Suprapubic skin (tissue), 4 donors: Measurements from ENCODE around the gene SMAP2. TPM values are rescaled to one million over a fixed set of nuclear protein-coding genes. Genes with fewer than 3 reads are reported as not detected.
"Not testable (repeated sequence)": the region's sequence is repeated elsewhere in the genome, so short reads cannot be mapped to it uniquely, and the experiment has no call there.

ENCODE experiments used
- DNase-seq, 2 donors: peaks; one replicate each; pipeline ENCODE4 v3.0.0-alpha.2; 2019; ENCODE audit warnings: low spot score in 2 of 2
- H3K27ac ChIP-seq: fragments of 200-600 bp; sonication (generic); one replicate; pipeline ENCODE4 v1.5.1; 2019
- H3K27me3 ChIP-seq: fragments of 200-600 bp; sonication (generic); one replicate; pipeline ENCODE4 v1.5.1; 2019
- H3K36me3 ChIP-seq: fragments of 200-600 bp; sonication (generic); one replicate; pipeline ENCODE4 v1.5.1; 2019
- H3K4me1 ChIP-seq: fragments of 200-600 bp; sonication (generic); one replicate; pipeline ENCODE4 v1.5.1; 2019
- H3K4me3 ChIP-seq: fragments of 200-600 bp; sonication (generic); one replicate; pipeline ENCODE4 v1.5.1; 2019; ENCODE audit warnings: mild to moderate bottlenecking
- H3K9me3 ChIP-seq: fragments of 200-600 bp; sonication (generic); one replicate; pipeline ENCODE4 v1.5.1; 2019
- CTCF ChIP-seq, 2 donors: fragments of 200-600 bp in 1 of 2; fragments of 450-650 bp in 1 of 2; sonication (generic) in 1 of 2; IDR thresholded peaks; one replicate each; pipeline ENCODE4 v1.5.1; 2016 to 2019; ENCODE audit warnings: antibody characterized with exemption in 2 of 2, mild to moderate bottlenecking in 1 of 2, moderate library complexity in 1 of 2
- EP300 ChIP-seq: sonication (generic); formaldehyde crosslinking; IDR thresholded peaks from one replicate; pipeline ENCODE4 v1.6.1; 2017; ENCODE audit warnings: antibody characterized with exemption
- POLR2A ChIP-seq, 2 donors: fragments of 450-650 bp; IDR thresholded peaks; one replicate each; pipeline ENCODE4 v1.6.1; 2017; ENCODE audit warnings: antibody characterized with exemption in 2 of 2, mild to moderate bottlenecking in 2 of 2, moderate library complexity in 2 of 2
- POLR2AphosphoS5 ChIP-seq, 3 donors: sonication (generic); formaldehyde crosslinking; IDR thresholded peaks; one replicate each; pipeline ENCODE4 v1.6.1; 2017; ENCODE audit warnings: antibody characterized with exemption in 3 of 3
- WGBS: methylation state at CpG from one replicate; pipeline ENCODE4 v1.1.5; 2018; 5-methylcytosine and 5-hydroxymethylcytosine counted together
- total RNA-seq, 4 donors: library from RNA; depleted of rRNA; stranded (reverse); fragments of >200 nt; gene quantifications; one replicate each; pipeline ENCODE4 v1.1.0, GENCODE V29; 2016

Gene SMAP2
- total RNA-seq, 4 donors from 2014 or later = 17.0 to 32.2 (median 28.0) TPM

- Histone ChIP-seq H3K4me1 (peaks cover 46% of the 10 kb centered on the region), H3K27ac (peak overlapping the region; percentile 86)
- not testable (repeated sequence) for DNase-seq, H3K4me3 ChIP-seq, H3K36me3 ChIP-seq, H3K9me3 ChIP-seq, H3K27me3 ChIP-seq
- 92% methylated on average over 28 of the region's 28 CpGs for WGBS
- TF ChIP-seq POLR2A (IDR thresholded peaks at IDR 0.05) = peak in 1 of 2 donors; percentile 34
Measured at GRCh38 chr1:40388456-40389321, 15.2 kb downstream of the SMAP2 start.

GRCh38 chr1:40389322-40389803 is 15.8 kb downstream of the SMAP2 start:
- Histone ChIP-seq H3K27me3 (no peaks in the 10 kb centered on the region), H3K36me3 (no peaks in the 10 kb centered on the region), H3K4me1 (peaks cover 43% of the 10 kb centered on the region), H3K27ac (peak overlapping the region; percentile 63), H3K9me3 (no peaks in the 10 kb centered on the region), H3K4me3 (peak overlapping the region; percentile 19)
- WGBS = 87% methylated on average over 3 of the region's 3 CpGs
- no peak for DNase-seq
- no peak for TF ChIP-seq POLR2AphosphoS5 (IDR thresholded peaks at IDR 0.05)
- TF ChIP-seq POLR2A (IDR thresholded peaks at IDR 0.05) = no peak
- TF ChIP-seq CTCF (IDR thresholded peaks at IDR 0.05) = no peak
- no peak for TF ChIP-seq EP300

GRCh38 chr1:40389871-40390560 is 16.5 kb downstream of the SMAP2 start:
- TF ChIP-seq POLR2AphosphoS5 (IDR thresholded peaks at IDR 0.05) (peak in 2 of 3 donors; percentile 47 to 74), CTCF (IDR thresholded peaks at IDR 0.05) (no peak)
- no peak for DNase-seq
- peak overlapping the region; percentile 19 for H3K4me3 ChIP-seq
- 50% methylated on average over 4 of the region's 4 CpGs for WGBS
- H3K27me3 ChIP-seq = no peaks in the 10 kb centered on the region
- peak overlapping the region; percentile 63 for H3K27ac ChIP-seq
- no peaks in the 10 kb centered on the region for H3K36me3 ChIP-seq
- H3K4me1 ChIP-seq = peaks cover 43% of the 10 kb centered on the region
- H3K9me3 ChIP-seq = no peaks in the 10 kb centered on the region

GRCh38 chr1:40390857-40391256 is 17.3 kb downstream of the SMAP2 start:
- Histone ChIP-seq H3K27me3 (no peaks in the 10 kb centered on the region), H3K9me3 (no peaks in the 10 kb centered on the region), H3K4me3 (no peak overlapping the region), H3K4me1 (peaks cover 44% of the 10 kb centered on the region), H3K36me3 (no peaks in the 10 kb centered on the region), H3K27ac (peak overlapping the region; percentile 63)
- no peak for DNase-seq
- TF ChIP-seq CTCF (IDR thresholded peaks at IDR 0.05) (no peak), POLR2A (IDR thresholded peaks at IDR 0.05) (no peak), POLR2AphosphoS5 (IDR thresholded peaks at IDR 0.05) (no peak), EP300 (no peak)
- WGBS = 89% methylated on average over 3 of the region's 3 CpGs

GRCh38 chr1:40391688-40392145 is 18.2 kb downstream of the SMAP2 start:
- H3K4me1 ChIP-seq = peaks cover 53% of the 10 kb centered on the region

More at GRCh38 chr1:40391688-40392145, 18.2 kb downstream of the SMAP2 start:
- H3K9me3 ChIP-seq = no peaks in the 10 kb centered on the region
- TF ChIP-seq POLR2A (IDR thresholded peaks at IDR 0.05) = no peak
- TF ChIP-seq CTCF (IDR thresholded peaks at IDR 0.05) = no peak
- no peak for TF ChIP-seq EP300
- TF ChIP-seq POLR2AphosphoS5 (IDR thresholded peaks at IDR 0.05) = no peak
- no peaks in the 10 kb centered on the region for H3K27me3 ChIP-seq
- H3K4me3 ChIP-seq = no peak overlapping the region
- 95% methylated on average over 1 of the region's 1 CpG for WGBS
- no peaks in the 10 kb centered on the region for H3K36me3 ChIP-seq
- H3K27ac ChIP-seq = peak overlapping the region; percentile 63
- DNase-seq = no peak
